Neural crest cell (in vitro differentiated cells): ENCODE results near the gene LRRC31. TPM values are rescaled to one million over a fixed set of nuclear protein-coding genes. Genes with fewer than 3 reads are reported as not detected.

Source experiments
- DNase-seq: peaks from one replicate; pipeline ENCODE4 v3.0.0; 2021; ENCODE audit warnings: low read depth, mixed read lengths, low spot score
- H3K27ac Mint-ChIP-seq: one replicate; pipeline ENCODE4 v1.8.0; 2021; ENCODE audit warnings: mild to moderate bottlenecking, mixed read lengths; ENCODE audit not compliant: unreplicated experiment
- H3K27me3 Mint-ChIP-seq: 2 replicates; pipeline ENCODE4 v1.8.0; 2021; ENCODE audit warnings: low read depth, mild to moderate bottlenecking, mixed read lengths
- H3K36me3 Mint-ChIP-seq: 2 replicates; pipeline ENCODE4 v1.8.0; 2021; ENCODE audit warnings: low read depth, mild to moderate bottlenecking, mixed read lengths
- H3K4me1 Mint-ChIP-seq: 2 replicates; pipeline ENCODE4 v1.8.0; 2021; ENCODE audit warnings: mixed read lengths
- H3K4me3 Mint-ChIP-seq: one replicate; pipeline ENCODE4 v1.8.0; 2021; ENCODE audit warnings: mild to moderate bottlenecking, mixed read lengths
- H3K9me3 Mint-ChIP-seq: 2 replicates; pipeline ENCODE4 v1.8.0; 2021; ENCODE audit warnings: mixed read lengths
- CTCF ChIP-seq: fragments of 200-600 bp; sonication (generic); conservative IDR thresholded peaks from 2 replicates; pipeline ENCODE4 v1.5.0; 2021; ENCODE audit warnings: antibody characterized with exemption, mild to moderate bottlenecking
- total RNA-seq: library from RNA; stranded (reverse); gene quantifications from 2 replicates; pipeline ENCODE4 v1.2.1, GENCODE V29; 2021

Gene LRRC31
- total RNA-seq, 1 donor from 2014 or later: not detected

GRCh38 chr3:169822983-169823382 is 46.8 kb downstream of the LRRC31 start:
- Mint-ChIP-seq H3K4me3 (no peak overlapping the region), H3K9me3 (no peaks in the 10 kb centered on the region), H3K27ac (no peak overlapping the region), H3K27me3 (no peaks in the 10 kb centered on the region), H3K4me1 (no peaks in the 10 kb centered on the region), H3K36me3 (no peaks in the 10 kb centered on the region)
- TF ChIP-seq CTCF: no peak
- DNase-seq: no peak

- no peak for DNase-seq
- Mint-ChIP-seq H3K27ac (no peak overlapping the region), H3K9me3 (no peaks in the 10 kb centered on the region), H3K4me1 (no peaks in the 10 kb centered on the region), H3K36me3 (no peaks in the 10 kb centered on the region), H3K4me3 (no peak overlapping the region), H3K27me3 (no peaks in the 10 kb centered on the region)
- no peak for TF ChIP-seq CTCF
Observed at GRCh38 chr3:169822540-169822939, 47.2 kb downstream of the LRRC31 start.

GRCh38 chr3:169822091-169822490 is 47.6 kb downstream of the LRRC31 start:
- Mint-ChIP-seq H3K27ac (no peak overlapping the region), H3K36me3 (no peaks in the 10 kb centered on the region), H3K4me1 (no peaks in the 10 kb centered on the region), H3K4me3 (no peak overlapping the region), H3K9me3 (no peaks in the 10 kb centered on the region), H3K27me3 (no peaks in the 10 kb centered on the region)
- no peak for DNase-seq
- no peak for TF ChIP-seq CTCF

GRCh38 chr3:169818316-169818715 is 51.4 kb downstream of the LRRC31 start:
- no peak for DNase-seq
- peaks cover 6% of the 10 kb centered on the region for H3K36me3 Mint-ChIP-seq
- no peak overlapping the region for H3K27ac Mint-ChIP-seq
- H3K27me3 Mint-ChIP-seq: no peaks in the 10 kb centered on the region
- peaks cover 7% of the 10 kb centered on the region for H3K9me3 Mint-ChIP-seq
- no peak overlapping the region for H3K4me3 Mint-ChIP-seq
- H3K4me1 Mint-ChIP-seq: peaks cover 5% of the 10 kb centered on the region
- TF ChIP-seq CTCF: no peak

GRCh38 chr3:169815590-169816150 is 54.1 kb downstream of the LRRC31 start:
- Mint-ChIP-seq H3K27me3 (no peaks in the 10 kb centered on the region), H3K27ac (no peak overlapping the region), H3K36me3 (peaks cover 10% of the 10 kb centered on the region), H3K9me3 (peaks cover 11% of the 10 kb centered on the region), H3K4me1 (peaks cover 24% of the 10 kb centered on the region), H3K4me3 (no peak overlapping the region)
- DNase-seq: no peak
- no peak for TF ChIP-seq CTCF
